Muscle layer of duodenum (tissue), 2 donors: Measurements from ENCODE around the gene EPHA6.

Experiments
- H3K27ac ChIP-seq: one replicate; pipeline ENCODE4 v1.7.0; 2013; ENCODE audit warnings: mild to moderate bottlenecking, low read length
- H3K27me3 ChIP-seq: one replicate; pipeline ENCODE4 v1.7.0; 2013; ENCODE audit warnings: low read depth, mild to moderate bottlenecking, control low read depth, low read length
- H3K36me3 ChIP-seq, 2 donors: one replicate each; pipeline ENCODE4 v1.7.0; 2013; ENCODE audit warnings: low read length in 2 of 2, control low read depth in 1 of 2, mild to moderate bottlenecking in 1 of 2; ENCODE audit not compliant: insufficient read depth in 2 of 2, control insufficient read depth in 1 of 2
- H3K4me1 ChIP-seq, 2 donors: one replicate each; pipeline ENCODE4 v1.7.0; 2013; ENCODE audit warnings: low read length in 2 of 2, mild to moderate bottlenecking in 2 of 2, control low read depth in 1 of 2, moderate library complexity in 1 of 2; ENCODE audit not compliant: insufficient read depth in 2 of 2, control insufficient read depth in 1 of 2
- H3K4me3 ChIP-seq, 2 donors: one replicate each; pipeline ENCODE4 v1.7.0; 2013; ENCODE audit warnings: low read length in 2 of 2, low read depth in 1 of 2, mild to moderate bottlenecking in 1 of 2
- H3K9me3 ChIP-seq, 2 donors: one replicate each; pipeline ENCODE4 v1.7.0; 2013; ENCODE audit warnings: low read length in 2 of 2, control low read depth in 1 of 2, mild to moderate bottlenecking in 1 of 2; ENCODE audit not compliant: control insufficient read depth in 1 of 2
- donor health status: healthy.

EPHA6 gene

GRCh38 chr3:97029972-97030371 lies 215.6 kb downstream of the EPHA6 start:
- Histone ChIP-seq H3K27me3 (no peaks in the 10 kb centered on the region), H3K4me3 (no peak overlapping the region), H3K4me1 (no peaks in the 10 kb centered on the region), H3K27ac (no peak overlapping the region), H3K36me3 (no peaks in the 10 kb centered on the region), H3K9me3 (peaks cover 0 to 2% of the 10 kb centered on the region in 2 donors)

GRCh38 chr3:97037294-97037943 lies 223.0 kb downstream of the EPHA6 start:
- Histone ChIP-seq H3K36me3 (no peaks in the 10 kb centered on the region), H3K27ac (no peak overlapping the region), H3K9me3 (no peaks in the 10 kb centered on the region), H3K27me3 (no peaks in the 10 kb centered on the region), H3K4me3 (no peak overlapping the region), H3K4me1 (no peaks in the 10 kb centered on the region)

- no peaks in the 10 kb centered on the region for H3K4me1 ChIP-seq
- H3K4me3 ChIP-seq, result no peak overlapping the region
- no peak overlapping the region for H3K27ac ChIP-seq
- no peaks in the 10 kb centered on the region for H3K27me3 ChIP-seq
- H3K9me3 ChIP-seq, result no peaks in the 10 kb centered on the region
- no peaks in the 10 kb centered on the region for H3K36me3 ChIP-seq
Observed at GRCh38 chr3:97043411-97043810, 229.0 kb downstream of the EPHA6 start.

- Histone ChIP-seq H3K4me3 (no peak overlapping the region), H3K9me3 (peaks cover 0 to 2% of the 10 kb centered on the region in 2 donors)
Observed at GRCh38 chr3:97057365-97057764, 243.0 kb downstream of the EPHA6 start.

GRCh38 chr3:97059168-97059567 lies 244.8 kb downstream of the EPHA6 start:
- no peaks in the 10 kb centered on the region for H3K27me3 ChIP-seq
- H3K4me1 ChIP-seq, result peaks cover 0 to 5% of the 10 kb centered on the region in 2 donors
- H3K27ac ChIP-seq, result no peak overlapping the region
- H3K36me3 ChIP-seq, result no peaks in the 10 kb centered on the region
- no peak overlapping the region for H3K4me3 ChIP-seq
- H3K9me3 ChIP-seq, result peaks cover 0 to 9% of the 10 kb centered on the region in 2 donors

More at GRCh38 chr3:97057365-97057764, 243.0 kb downstream of the EPHA6 start:
- Histone ChIP-seq H3K27ac (no peak overlapping the region), H3K4me1 (peaks cover 0 to 5% of the 10 kb centered on the region in 2 donors), H3K36me3 (no peaks in the 10 kb centered on the region), H3K27me3 (no peaks in the 10 kb centered on the region)

DNA sequence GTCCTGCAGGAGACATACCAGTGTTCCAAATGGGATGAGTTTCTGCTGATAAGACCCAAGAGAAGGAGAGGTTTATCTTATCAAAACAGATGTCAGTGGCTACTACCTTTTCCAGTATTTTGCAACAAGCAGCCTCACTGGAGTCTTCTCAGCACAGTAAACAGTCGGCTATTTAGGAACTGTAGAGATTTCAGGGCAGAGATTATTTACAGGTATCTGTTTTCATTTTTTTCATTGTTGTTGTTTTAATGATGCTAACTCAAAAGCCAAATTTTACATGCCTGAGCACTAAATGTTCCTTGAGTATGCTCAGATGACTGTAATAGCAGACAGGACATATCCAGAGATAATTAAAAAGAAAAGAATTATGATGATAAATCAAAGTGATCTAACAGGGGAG lies 252.1 kb downstream of the EPHA6 start:
- Histone ChIP-seq H3K27ac (no peak overlapping the region), H3K4me3 (no peak overlapping the region), H3K36me3 (no peaks in the 10 kb centered on the region), H3K4me1 (no peaks in the 10 kb centered on the region), H3K27me3 (no peaks in the 10 kb centered on the region), H3K9me3 (peaks cover 0 to 9% of the 10 kb centered on the region in 2 donors)

- no peak overlapping the region for H3K4me3 ChIP-seq
- no peaks in the 10 kb centered on the region for H3K36me3 ChIP-seq
- H3K9me3 ChIP-seq, result no peaks in the 10 kb centered on the region
- no peak overlapping the region for H3K27ac ChIP-seq
- H3K27me3 ChIP-seq, result no peaks in the 10 kb centered on the region
- no peaks in the 10 kb centered on the region for H3K4me1 ChIP-seq
Observed at GRCh38 chr3:97070302-97070701, 255.9 kb downstream of the EPHA6 start.

- H3K4me3 ChIP-seq, result no peak overlapping the region
- no peaks in the 10 kb centered on the region for H3K9me3 ChIP-seq
Observed at GRCh38 chr3:97074546-97074945, 260.2 kb downstream of the EPHA6 start.

DNA sequence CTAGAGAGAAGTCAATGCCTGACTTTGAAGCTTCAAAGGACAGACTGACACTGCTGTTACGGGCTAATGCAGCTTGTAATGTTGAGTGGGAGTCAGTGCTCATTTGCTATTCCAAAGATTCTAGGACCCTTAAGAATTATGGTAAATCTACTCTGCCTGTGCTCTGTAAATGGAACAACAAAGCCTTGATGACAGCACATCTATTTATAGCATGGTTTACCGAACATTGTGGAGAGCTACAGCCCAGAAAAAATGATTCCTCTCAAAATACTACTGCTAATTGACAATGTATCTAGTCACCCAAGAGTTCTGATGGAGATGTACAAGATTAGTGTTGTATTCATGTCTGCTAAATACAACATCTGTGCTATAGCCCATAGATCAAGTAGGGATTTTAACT lies 262.3 kb downstream of the EPHA6 start:
- H3K9me3 ChIP-seq, result no peaks in the 10 kb centered on the region
- H3K4me3 ChIP-seq, result no peak overlapping the region
- H3K36me3 ChIP-seq, result no peaks in the 10 kb centered on the region
- H3K27me3 ChIP-seq, result no peaks in the 10 kb centered on the region
- H3K4me1 ChIP-seq, result no peaks in the 10 kb centered on the region
- no peak overlapping the region for H3K27ac ChIP-seq

More at GRCh38 chr3:97074546-97074945, 260.2 kb downstream of the EPHA6 start:
- Histone ChIP-seq H3K4me1 (no peaks in the 10 kb centered on the region), H3K27ac (no peak overlapping the region), H3K27me3 (no peaks in the 10 kb centered on the region), H3K36me3 (no peaks in the 10 kb centered on the region)

- no peak overlapping the region for H3K4me3 ChIP-seq
- no peaks in the 10 kb centered on the region for H3K4me1 ChIP-seq
- no peaks in the 10 kb centered on the region for H3K36me3 ChIP-seq
- H3K27ac ChIP-seq, result no peak overlapping the region
- no peaks in the 10 kb centered on the region for H3K9me3 ChIP-seq
- H3K27me3 ChIP-seq, result no peaks in the 10 kb centered on the region
Observed at GRCh38 chr3:97089621-97090020, 275.2 kb downstream of the EPHA6 start.

- no peak overlapping the region for H3K4me3 ChIP-seq
- no peaks in the 10 kb centered on the region for H3K36me3 ChIP-seq
- H3K27ac ChIP-seq, result no peak overlapping the region
- no peaks in the 10 kb centered on the region for H3K9me3 ChIP-seq
- H3K27me3 ChIP-seq, result no peaks in the 10 kb centered on the region
- H3K4me1 ChIP-seq, result no peaks in the 10 kb centered on the region
Observed at GRCh38 chr3:97102641-97103040, 288.2 kb downstream of the EPHA6 start.
